Right kidney (tissue), 9 donors: Measurements from ENCODE around the gene IST1.
"Not testable (repeated sequence)": the region's sequence is repeated elsewhere in the genome, so short reads cannot be mapped to it uniquely, and the experiment has no call there.

Experiments used
- DNase-seq: peaks from one replicate; pipeline ENCODE4 v3.0.0-alpha.2; 2016
- long read RNA-seq, 8 donors: transcript quantifications; one replicate each; lab custom pipeline, GENCODE V29; 2026

The IST1 gene
- long read RNA-seq, donor 1, full-length matches to known transcripts = 52 of 107 reads
- long read RNA-seq, donor 1, partial matches to known transcripts = 49 of 107 reads
- long read RNA-seq, donor 1, other reads (novel, unspliced or antisense) = 6 of 107 reads
- long read RNA-seq, donor 2, full-length matches to known transcripts = 20 of 20 reads
- long read RNA-seq, donor 2, partial matches to known transcripts = 0 of 20 reads
- long read RNA-seq, donor 2, other reads (novel, unspliced or antisense) = 0 of 20 reads
- long read RNA-seq, donor 3, full-length matches to known transcripts = 20 of 27 reads
- long read RNA-seq, donor 3, partial matches to known transcripts = 7 of 27 reads
- long read RNA-seq, donor 3, other reads (novel, unspliced or antisense) = 0 of 27 reads
- long read RNA-seq, donor 4, full-length matches to known transcripts = 31 of 44 reads
- long read RNA-seq, donor 4, partial matches to known transcripts = 13 of 44 reads
- long read RNA-seq, donor 4, other reads (novel, unspliced or antisense) = 0 of 44 reads
- long read RNA-seq, donor 5, full-length matches to known transcripts = 33 of 80 reads
- long read RNA-seq, donor 5, partial matches to known transcripts = 47 of 80 reads
- long read RNA-seq, donor 5, other reads (novel, unspliced or antisense) = 0 of 80 reads
- long read RNA-seq, donor 6, full-length matches to known transcripts = 39 of 49 reads
- long read RNA-seq, donor 6, partial matches to known transcripts = 10 of 49 reads
- long read RNA-seq, donor 6, other reads (novel, unspliced or antisense) = 0 of 49 reads
- long read RNA-seq, donor 7 = 0 reads
- long read RNA-seq, donor 8, full-length matches to known transcripts = 44 of 103 reads
- long read RNA-seq, donor 8, partial matches to known transcripts = 45 of 103 reads
- long read RNA-seq, donor 8, other reads (novel, unspliced or antisense) = 14 of 103 reads

DNA sequence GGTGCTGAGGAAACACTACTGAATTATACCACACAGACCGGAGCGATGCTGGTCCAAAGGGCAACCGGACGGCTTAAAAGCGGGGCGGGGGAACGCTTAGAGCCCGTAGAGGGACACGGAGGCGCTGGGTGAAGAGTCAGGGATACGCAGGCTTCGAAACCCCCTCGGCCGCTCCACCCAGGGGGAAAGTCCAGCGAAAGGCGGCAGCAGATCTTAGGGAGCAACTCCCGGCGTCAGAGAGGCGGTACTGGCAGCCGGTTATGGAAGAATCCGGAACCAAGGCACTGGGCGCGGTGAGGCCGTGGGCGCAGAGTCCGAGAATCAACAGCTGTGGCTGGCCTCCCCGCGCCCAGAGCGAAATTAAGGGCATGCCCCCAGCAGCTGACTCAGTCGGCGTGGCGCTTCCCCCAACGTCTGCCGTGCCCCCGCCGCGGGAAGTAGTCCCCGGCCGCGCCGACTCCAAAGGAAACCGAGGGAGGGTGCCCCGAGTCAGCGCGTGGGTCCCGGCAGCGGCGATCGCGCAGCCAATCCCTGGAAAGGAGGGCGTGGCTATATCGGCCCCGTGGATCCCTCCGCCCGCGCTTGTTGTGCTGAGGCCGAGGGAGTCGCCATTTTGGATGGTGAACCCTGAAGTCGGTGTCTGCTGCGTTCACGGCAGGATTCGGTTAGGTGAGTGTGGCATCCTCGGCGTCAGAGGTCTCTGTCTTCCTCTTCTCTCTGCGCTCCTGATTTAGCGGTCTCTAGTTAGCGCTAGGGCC, at the start of gene IST1:
TSS of gene IST1 (plus strand) at position 611 of the 758 bp plus-strand sequence. CDS start 20,110 bp downstream, outside the sequence.
- peak; percentile 95 for DNase-seq

DNA sequence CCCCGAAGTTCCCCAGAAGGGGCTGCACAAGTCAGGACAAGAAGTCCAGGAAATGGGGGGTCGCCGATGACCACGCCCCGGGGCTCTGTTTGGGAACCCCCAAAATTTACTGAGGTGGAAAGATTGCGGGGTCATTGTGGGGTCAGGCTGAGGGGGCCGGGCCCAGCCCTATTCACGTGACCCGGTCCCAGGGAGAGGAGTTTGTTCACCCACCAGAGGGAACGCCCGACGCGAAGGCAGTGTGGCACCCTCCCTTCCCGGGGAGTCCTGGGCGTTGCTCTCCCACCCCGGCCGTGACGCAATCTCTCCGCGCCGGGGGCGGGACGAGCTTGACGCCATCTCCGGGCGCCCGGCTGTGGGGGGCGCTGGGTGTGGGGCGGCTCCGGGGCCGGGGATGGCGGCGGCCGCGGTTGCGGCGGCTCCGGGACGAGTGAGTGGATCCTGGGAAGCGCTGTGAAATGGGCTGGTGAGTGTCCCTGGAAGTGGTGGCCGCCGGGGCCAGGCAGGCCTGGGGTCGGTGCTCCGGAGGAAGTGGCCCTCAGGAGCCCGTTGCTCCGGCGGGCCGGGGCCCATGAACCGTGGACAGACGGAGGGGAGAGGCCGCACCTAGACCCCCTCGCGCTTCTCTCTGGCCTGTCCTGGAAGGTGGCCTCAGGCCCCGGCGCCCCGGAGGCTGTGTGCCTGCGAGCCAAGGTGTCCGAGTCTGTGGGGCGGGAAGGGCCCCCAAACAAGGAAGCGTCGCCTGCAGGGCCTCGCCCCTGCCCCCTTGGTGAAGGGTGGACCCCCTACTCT, 49.5 kb upstream of the IST1 start, which contains the start of gene ATXN1L:
TSS of gene ATXN1L (plus strand) at position 338 of the 792 bp plus-strand sequence. CDS start 3,765 bp downstream, outside the sequence.
- peak; percentile 89 for DNase-seq

DNA sequence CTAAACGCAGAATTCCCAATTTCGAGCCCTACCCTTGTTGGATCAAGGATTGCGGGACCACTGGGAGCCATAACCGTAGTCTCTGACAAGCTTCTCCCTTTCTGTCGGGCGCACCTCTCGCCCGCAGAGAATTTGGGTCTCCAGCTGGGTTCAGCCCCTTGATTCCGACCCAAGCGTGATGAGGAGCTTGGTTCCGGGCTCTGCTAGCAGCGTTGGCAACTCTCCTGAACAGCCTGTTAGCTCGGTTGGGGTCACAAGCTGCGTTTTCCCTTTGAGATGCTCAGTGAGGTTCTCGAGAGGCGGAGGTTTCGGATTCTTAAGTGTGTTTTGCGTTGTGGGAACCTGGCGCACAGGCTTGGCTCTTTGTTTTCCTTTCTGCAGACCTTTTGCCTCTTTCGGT, 48.9 kb upstream of the IST1 start:
- DNase-seq = peak; percentile 47

DNA sequence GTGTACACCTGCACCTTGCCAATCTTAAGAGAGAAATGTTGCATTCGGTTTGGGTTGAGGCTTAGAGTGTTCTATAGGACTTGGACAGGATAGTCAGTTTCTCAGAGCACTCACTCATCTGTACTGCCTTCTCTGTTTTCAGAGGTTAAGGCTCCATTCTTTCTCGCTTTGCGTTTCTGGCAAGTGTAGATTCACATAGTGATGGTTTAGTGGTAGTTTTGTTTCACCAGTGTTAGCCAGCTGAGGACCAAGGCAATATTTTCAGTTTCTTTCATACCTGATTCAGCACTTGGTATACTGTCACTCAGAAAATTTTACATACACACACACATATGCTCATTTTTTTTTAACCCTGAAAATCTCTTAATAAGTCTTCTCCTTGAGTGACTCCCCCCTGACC, 48.2 kb upstream of the IST1 start:
- DNase-seq = no peak

DNA sequence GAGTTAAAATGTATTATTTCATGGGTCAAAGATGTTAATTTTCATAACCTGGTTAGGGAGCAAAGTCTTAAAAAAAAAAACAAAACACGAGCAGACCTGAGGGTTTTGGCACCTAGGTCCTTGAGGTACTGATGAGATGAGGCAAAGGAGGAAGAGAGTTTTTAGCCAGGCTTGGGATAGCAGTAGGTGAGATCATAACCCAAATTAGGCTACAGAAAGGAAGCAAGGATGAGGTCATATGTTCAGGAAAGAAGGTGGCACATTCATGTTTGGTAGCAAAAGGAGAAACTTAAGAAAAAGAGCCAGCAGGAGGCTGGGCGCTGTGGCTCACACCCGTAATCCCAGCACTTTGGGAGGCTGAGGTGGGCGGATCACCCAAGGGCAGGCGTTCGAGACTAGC, 46.7 kb upstream of the IST1 start:
- DNase-seq = no peak

DNA sequence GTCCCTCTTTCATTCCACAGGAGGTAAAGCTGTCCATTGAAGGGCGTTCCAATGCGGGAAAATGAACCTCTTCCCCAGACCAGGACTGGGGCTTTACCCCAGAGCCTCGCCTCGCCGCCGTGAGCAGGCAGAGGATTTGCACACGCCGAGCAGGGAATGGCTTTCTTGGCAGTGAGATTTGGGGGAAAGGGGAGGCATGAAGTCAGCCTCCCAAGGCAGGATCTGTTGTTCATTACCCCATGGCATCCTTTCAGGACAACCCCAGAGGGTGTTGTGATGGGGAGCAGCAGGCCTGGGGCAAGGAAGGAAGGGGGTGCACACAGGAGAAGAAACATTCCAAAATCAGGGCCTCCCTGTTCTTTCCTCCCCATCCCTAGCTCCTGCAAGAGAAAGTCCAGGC, 43.6 kb upstream of the IST1 start:
- DNase-seq = no peak

DNA sequence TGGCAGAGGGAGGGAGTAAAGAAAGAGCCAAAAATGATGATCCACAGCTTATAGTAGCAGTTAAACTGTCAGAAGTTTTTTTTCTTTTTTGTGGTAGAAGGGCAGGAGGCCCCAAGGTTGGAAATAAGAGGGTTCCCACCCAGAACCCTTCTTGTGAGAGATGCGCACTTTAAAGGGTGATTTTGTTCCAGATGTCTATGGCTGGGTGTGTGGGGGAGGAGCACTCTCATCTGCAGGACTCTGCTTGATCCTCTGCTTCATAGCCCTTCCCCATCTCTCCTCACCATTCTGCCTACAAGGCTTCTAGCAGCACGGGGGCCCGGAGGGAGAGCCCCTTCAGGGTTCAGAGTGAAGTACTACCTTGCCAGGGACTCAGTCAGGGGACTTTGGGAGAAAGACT, 43.2 kb upstream of the IST1 start:
- DNase-seq = no peak

DNA sequence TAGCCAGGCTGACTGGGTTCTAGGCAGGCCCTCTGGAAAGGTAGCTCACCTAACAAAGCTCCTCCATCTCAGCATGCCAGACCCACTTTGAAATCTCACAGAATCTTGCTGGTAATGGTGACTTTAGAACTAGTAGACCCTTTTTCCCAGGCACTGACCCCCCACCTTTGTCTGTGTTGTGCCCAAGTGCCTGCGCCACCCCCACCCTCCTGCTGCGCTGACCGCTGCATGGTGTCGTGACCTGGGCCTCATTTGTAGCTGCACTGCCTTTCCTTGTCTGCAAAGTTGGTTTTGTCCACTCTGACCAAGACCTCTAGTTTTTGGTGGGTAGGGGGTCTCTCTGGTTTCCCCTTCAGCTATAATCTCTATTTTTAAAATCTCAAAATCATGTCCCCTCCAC, 42.8 kb upstream of the IST1 start:
- no peak for DNase-seq

DNA sequence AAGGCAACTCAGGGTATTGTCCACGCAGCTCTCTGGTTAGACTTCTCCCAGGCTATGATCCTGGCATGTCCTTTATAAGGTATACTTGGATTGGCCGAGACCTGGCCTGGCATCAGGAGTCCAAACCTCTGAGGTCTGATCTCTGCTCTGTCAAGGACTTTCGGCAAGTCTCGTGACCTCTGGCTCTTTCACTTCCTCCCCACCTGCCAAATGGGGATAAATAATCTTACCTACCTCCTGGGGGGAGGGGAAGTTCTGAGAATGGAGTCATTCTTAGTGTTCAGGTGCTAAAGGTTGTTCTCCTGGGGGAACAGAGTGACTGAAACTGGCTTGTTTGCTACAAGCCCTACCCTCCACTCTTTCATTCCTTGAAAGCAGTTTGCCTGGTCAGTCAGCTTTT, 41.9 kb upstream of the IST1 start:
- DNase-seq = no peak

DNA sequence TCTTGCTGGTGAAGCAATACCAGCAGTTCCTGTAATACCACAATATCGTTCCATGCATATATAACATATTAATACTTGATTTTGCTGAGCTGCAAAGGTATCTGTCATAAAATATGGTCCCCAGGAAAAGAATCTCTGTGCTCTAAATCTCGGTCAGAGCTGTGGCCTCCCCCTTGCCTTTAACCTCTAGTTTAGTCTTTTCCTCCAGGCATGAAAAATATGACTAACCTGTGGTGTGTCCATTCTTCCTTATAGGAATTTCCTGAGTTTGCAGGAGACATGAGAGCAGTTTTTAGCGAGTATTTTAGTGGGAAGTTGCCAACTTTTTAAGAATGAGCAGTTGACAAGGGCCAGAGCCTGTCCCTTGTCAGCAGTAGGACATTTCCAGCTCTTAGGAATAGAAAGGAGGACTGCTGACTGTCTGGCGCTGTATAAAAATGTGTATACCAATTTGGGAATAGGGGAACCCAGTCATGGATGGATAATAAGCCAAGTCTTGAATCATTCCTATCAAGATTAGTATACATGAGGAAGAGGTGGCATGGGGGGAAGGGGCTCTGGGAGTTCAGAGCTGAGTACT, 40.9 kb upstream of the IST1 start:
- DNase-seq = no peak

DNA sequence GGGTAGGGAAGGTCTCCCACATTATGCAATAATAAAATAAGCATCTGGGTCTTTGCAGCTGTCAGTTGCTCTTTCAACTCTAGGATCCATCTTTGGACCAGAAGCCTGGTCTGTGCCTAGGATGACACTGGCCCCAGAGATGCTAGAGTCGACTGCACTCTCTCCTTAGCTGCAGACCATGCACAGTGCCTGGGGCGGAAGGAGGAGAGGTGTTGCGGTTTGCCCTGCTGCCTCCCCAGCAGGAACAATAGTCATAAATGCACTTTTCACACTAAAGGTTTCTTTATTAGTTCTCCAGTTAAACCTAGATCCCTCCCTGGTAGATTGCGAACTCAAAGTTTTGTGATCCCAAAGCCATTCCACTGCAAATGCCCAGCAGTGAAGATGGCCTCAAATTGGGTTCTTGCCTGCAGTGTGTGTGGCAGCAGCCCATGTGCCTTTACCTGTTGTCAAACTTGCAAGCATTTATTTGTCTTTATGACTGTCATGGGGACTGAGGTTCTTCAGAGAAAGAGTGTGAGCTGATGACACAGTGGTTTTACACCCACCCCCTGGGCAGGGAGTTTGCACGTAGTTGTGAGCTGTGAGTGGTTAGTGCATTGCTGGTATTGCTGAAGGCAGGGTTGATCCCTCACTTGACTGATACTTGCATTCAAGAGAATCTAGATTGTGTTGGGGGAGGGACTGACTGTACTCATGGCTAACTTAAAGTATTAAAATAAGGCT, 39.2 kb upstream of the IST1 start:
- DNase-seq = no peak

DNA sequence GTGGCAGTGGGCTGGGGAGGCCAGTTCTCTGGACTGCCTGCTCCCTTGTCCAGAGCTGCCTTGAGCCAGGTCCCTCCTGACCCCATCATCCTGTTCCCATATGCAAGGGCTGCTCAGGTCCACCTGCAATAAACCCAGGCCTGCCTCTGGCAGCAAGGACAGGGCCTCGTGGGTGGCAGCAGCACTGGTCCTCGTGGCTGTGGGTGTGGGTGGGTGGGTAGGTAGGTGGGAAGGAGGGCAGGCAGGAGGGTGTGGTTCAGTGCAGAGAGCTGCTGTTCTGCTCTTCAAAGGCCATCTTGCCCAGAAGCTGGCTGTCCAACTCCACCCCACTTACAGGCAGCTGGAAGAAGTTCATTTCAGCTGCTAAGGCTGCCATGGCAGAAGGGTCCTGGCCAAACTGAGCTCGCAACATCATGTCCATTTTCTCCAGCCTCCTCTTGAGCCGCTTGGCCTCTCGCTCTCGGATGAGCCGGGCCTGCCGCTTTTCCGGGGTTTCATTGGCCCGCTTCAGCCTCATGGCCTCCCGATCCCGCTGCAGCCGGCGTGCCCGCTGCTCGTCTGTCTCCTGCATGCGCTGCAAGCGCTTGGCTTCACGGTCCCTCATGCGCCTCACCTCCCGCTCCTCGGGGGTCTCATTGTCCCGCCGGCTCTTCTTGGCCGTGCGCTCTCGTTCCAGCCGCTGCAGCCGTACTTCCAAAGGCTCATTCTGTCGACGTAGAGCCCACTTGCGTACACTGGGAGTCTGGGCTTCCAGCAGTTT, 35.4 kb upstream of the IST1 start:
- DNase-seq = no peak

DNA sequence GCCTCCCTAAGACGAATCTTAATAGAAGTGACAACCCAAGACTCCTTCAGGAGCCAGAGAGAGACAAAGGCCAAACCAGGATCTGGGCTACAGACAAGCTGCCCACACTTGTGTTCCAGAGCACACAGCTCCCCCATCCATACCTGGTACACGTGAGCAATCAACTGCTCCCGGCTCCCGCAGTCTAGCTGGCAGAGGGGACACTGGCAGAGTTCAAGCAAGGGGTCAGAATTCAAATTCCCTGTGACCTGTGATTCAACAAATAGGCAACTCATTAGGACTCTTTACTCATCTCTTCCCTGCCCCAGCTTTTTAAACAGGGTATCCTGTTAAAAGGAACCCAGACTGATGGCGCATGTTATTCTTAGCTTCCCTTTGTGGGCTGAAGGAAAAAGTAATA, 31.3 kb upstream of the IST1 start:
- DNase-seq = no peak

DNA sequence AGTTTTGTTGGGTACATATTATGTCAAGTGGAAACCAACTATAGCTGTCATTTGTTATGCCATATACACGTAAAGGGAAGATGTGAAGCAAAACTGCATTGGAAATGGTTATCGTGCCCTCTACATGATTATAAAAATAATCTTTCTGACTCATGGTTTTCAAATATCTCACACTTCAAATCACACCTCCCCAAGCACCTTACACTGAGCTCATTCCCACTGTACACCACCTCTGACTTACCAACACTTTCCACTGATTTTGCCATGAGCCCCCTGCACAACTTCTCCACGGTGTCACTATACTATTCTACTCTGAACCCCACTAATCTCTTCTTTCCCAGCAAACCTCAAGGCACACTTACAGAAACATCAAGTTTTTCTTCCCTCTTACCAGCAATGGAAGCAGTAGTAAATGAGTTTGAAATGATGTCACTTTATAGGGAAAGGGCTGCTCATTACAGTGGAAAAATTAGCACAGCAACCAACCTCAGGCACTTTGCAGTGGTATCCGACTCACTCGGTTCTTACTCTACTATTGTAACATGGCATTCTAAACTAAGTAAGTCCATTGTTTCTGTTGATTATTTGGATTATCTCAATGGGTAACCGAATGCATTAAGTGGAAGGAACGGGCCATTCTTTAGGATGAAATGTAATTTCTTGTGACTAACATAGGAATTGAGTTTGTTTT, 30.0 kb upstream of the IST1 start:
- DNase-seq = no peak

DNA sequence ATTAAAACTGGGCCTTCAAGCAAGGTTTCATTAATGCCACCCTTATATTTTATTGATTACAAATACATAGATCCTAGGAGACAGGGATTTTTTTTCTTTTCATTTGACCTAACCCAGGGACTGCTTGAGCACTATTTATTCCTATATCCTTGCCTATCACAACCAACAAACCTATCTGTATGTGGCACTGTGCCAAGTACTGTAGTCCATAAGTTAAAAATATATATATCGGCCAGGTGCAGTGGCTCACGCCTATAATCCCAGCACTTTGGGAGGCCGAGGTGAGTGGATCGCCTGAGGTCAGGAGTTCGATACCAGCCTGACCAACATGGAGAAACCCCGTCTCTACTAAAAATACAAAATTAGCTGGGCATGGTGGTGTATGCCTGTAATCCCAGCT, 28.2 kb upstream of the IST1 start:
- DNase-seq = not testable (repeated sequence)

DNA sequence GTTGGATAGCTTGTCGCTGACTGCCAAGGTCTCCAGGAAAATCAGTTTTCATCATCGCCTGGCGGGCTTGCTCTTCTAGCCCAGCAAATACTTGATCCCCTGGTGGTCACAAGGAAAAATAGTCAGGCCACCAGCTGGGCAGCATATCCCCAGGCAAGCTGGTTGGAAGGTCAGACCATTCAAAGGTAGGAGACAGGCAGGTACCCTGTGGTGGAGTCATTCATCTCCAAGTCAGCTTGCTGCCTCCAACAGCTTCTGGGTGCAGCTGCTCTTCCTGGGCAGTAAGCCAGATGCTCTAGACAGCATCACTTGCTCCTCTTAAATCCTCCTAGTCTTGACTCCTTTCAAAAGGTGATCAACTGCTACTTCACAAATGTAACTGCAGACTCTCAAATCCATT, 27.4 kb upstream of the IST1 start:
- DNase-seq = no peak

DNA sequence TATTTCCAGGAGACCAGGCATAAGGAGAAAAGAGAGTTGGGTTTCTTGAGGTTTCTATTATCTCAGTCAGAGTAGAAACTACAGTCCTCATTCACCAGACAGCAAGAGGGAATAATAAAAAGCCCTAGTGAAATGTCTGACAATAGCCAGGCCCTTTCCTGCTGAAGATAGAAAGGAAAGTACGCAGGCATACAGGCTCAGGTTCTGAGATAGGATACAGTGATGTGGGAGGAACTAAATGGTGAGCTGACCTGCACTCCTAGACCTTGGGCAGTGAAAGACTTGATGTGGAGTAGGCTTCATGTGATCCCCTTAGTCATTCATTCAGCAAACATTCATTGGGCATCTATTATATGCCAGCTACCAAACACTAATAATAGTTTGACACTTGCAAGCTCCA, 26.2 kb upstream of the IST1 start:
- no peak for DNase-seq

DNA sequence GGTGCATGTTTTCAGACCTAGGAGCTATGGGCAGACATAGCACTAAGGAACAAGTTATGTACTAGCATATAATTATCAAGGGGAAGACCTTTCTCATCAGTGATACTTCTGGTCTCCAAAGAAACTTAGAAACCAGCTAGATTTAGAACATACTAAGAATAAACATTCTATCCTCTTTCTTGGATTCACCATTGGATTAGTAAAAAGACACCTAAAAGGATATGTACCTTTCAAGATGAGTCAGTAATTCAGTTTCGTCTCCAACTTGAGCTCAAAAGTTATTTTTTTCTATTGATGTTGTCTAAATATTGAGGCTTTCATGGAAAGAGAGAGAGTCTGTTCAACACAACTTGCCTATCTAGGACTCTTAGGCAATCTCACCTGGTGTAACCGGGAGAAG, 24.5 kb upstream of the IST1 start:
- no peak for DNase-seq

DNA sequence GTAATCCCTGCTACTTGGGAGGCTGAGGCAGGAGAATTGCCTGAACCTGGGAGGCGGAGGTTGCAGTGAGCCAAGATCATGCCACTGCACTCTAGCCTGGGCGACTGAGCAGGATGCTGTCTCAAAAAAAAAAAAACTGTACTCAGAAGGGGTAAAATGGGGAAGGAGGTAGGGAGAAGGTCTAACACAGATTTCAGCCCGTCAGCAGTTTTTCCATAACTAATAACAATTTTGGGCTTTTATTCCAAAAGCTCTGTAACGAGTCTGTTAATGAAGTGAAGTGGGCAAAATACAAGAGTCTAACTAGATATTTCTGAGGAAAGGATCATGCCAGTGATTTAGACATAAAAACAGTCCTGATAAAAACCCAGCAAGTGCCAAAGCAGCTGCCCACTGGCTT, 22.1 kb upstream of the IST1 start:
- no peak for DNase-seq
